K562 (cell line): Measurements from ENCODE around the gene NAT8L. TPM values are rescaled to one million over a fixed set of nuclear protein-coding genes. Genes with fewer than 3 reads are reported as not detected.

ENCODE experiments used
- ATAC-seq: fragments of 200-7000 bp; cut with Tn5 transposase; 3 replicates; pipeline ENCODE4 v1.9.1; 2020; ENCODE audit warnings: moderate library complexity
- BruUV-seq: library from RNA; stranded (reverse); fragments of 400-500 nt; replicated peaks from 2 replicates; lab custom pipeline; 2021; lab: Mats Ljungman, UMichigan
- CTCF ChIA-PET: fragments of 300-600 bp; formaldehyde crosslinking; extraction: SDS; loops from one replicate; lab custom pipeline; 2021; ENCODE audit warnings: low intra/inter-chr PET ratio; lab: Yijun Ruan, JAX
- POLR2A ChIA-PET: fragments of 300-600, 350-650 bp; sonication (Branson Sonifier 250); formaldehyde crosslinking; extraction: SDS; loops from one replicate; lab custom pipeline; 2021; ENCODE audit warnings: antibody characterized with exemption, inconsistent platforms; lab: Yijun Ruan, JAX
- DNase-seq, 4 experiments: peaks; one replicate each; pipeline versions ENCODE4 v3.0.0 to v3.0.0-alpha.2; 2011 to 2018; ENCODE audit warnings: low spot score in 3 of 4, mixed read lengths in 3 of 4; ENCODE audit errors: extremely low read depth in 1 of 4
- FAIRE-seq: peaks from 2 replicates; lab custom pipeline; 2011; peaks lifted over from hg19 to GRCh38; lab: Jason Lieb, UNC
- H2AFZ ChIP-seq: 2 replicates; pipeline ENCODE4 v1.6.0; 2011; ENCODE audit warnings: low read depth, low read length, control low read depth, inconsistent platforms
- H3K27ac ChIP-seq: fragments of 200-600 bp; 3 replicates; pipeline ENCODE4 v1.8.0; 2011; ENCODE audit warnings: low read depth, mild to moderate bottlenecking, control low read depth, inconsistent platforms, low read length, moderate library complexity, mixed read lengths; ENCODE audit errors: extremely low read depth
- H3K27me3 ChIP-seq, 2 experiments: fragments of 300-600 bp in 1 of 2; 2 replicates in 1 of 2; 3 replicates in 1 of 2; pipeline versions ENCODE4 v1.6.0 to v1.8.0; 2011; ENCODE audit warnings: inconsistent platforms in 2 of 2, low read length in 2 of 2, mild to moderate bottlenecking in 1 of 2, mixed read lengths in 1 of 2, moderate library complexity in 1 of 2; ENCODE audit not compliant: control insufficient read depth in 2 of 2, insufficient read depth in 2 of 2
- H3K36me3 ChIP-seq: fragments of 300-600 bp; 3 replicates; pipeline ENCODE4 v1.8.0; 2011; ENCODE audit warnings: mild to moderate bottlenecking, low read length, inconsistent platforms; ENCODE audit not compliant: control insufficient read depth, insufficient read depth
- H3K4me1 ChIP-seq, 2 experiments: fragments of 200-600 bp in 1 of 2; replicated peaks in 1 of 2; 2 replicates in 1 of 2; 3 replicates in 1 of 2; pipeline versions ENCODE4 v1.5.1 to v1.8.0; 2011; ENCODE audit warnings: inconsistent platforms in 2 of 2, low read length in 2 of 2, mild to moderate bottlenecking in 1 of 2, mixed read lengths in 1 of 2, moderate library complexity in 1 of 2; ENCODE audit not compliant: control insufficient read depth in 2 of 2, insufficient read depth in 2 of 2
- H3K4me2 ChIP-seq: 2 replicates; pipeline ENCODE4 v1.6.1; 2011; ENCODE audit warnings: low read length, control low read depth, inconsistent platforms, mixed read lengths; ENCODE audit not compliant: insufficient read depth
- H3K4me3 ChIP-seq: fragments of 200-600 bp; sonication (generic), shearing (Covaris generic); 2 replicates; pipeline ENCODE4 v1.5.1; 2016; ENCODE audit warnings: control low read depth, inconsistent platforms
- H3K79me2 ChIP-seq: fragments of 200-600 bp; 3 replicates; pipeline ENCODE4 v1.8.0; 2011; ENCODE audit warnings: low read length, inconsistent platforms; ENCODE audit not compliant: control insufficient read depth, insufficient read depth
- H3K9ac ChIP-seq, 2 experiments: 2 replicates each; pipeline versions ENCODE4 v1.6.0 to v1.6.1; 2011; ENCODE audit warnings: low read depth in 2 of 2, low read length in 2 of 2, control low read depth in 1 of 2, inconsistent platforms in 1 of 2, mild to moderate bottlenecking in 1 of 2, mixed read lengths in 1 of 2; ENCODE audit not compliant: insufficient read depth in 1 of 2
- H3K9me1 ChIP-seq: one replicate; pipeline ENCODE4 v1.6.0; 2011; ENCODE audit warnings: inconsistent platforms, mild to moderate bottlenecking, low read length, moderate library complexity; ENCODE audit not compliant: control insufficient read depth, insufficient read depth
- H3K9me3 ChIP-seq: replicated peaks from 2 replicates; pipeline ENCODE4 v1.5.1; 2011; ENCODE audit warnings: low read depth, low read length, inconsistent platforms; ENCODE audit not compliant: control insufficient read depth, insufficient read depth
- H4K20me1 ChIP-seq: replicated peaks from 2 replicates; pipeline ENCODE4 v1.6.1; 2011; ENCODE audit warnings: low read length, inconsistent platforms, mixed read lengths; ENCODE audit not compliant: control insufficient read depth, insufficient read depth
- ATF2 ChIP-seq: sonication (generic); formaldehyde crosslinking; IDR thresholded peaks from 2 replicates; pipeline ENCODE4 v1.8.1; 2022; ENCODE audit warnings: missing genetic modification reagents
- CREM ChIP-seq: IDR thresholded peaks from 2 replicates; pipeline ENCODE4 v1.6.1; 2014; ENCODE audit warnings: antibody characterized with exemption, low read depth
- MIER1 ChIP-seq: fragments of 450-650 bp; IDR thresholded peaks from 2 replicates; pipeline ENCODE4 v1.6.1; 2016; ENCODE audit warnings: antibody characterized with exemption, mild to moderate bottlenecking, low read depth
- SRSF7 ChIP-seq: fragments of 200-400 bp; formaldehyde crosslinking; optimal IDR thresholded peaks from 2 replicates; pipeline ENCODE3; 2017; ENCODE audit warnings: mild to moderate bottlenecking, low read depth, low read length
- ZC3H11A ChIP-seq: IDR thresholded peaks from 2 replicates; pipeline ENCODE4 v1.6.1; 2012; ENCODE audit warnings: low read depth, low read length, improper control_type of control experiment
- ZNF274 ChIP-seq: IDR thresholded peaks from 2 replicates; pipeline ENCODE4 v1.6.1; 2011; ENCODE audit warnings: low read depth, mild to moderate bottlenecking, low read length, moderate library complexity, borderline replicate concordance
- WGBS: fragments of 100-300 bp; shearing (Covaris generic); methylation state at CpG from one replicate; pipeline ENCODE4 v1.1.6; 2016; ENCODE audit warnings: low coverage, mixed read lengths; ENCODE audit not compliant: insufficient coverage; ENCODE audit errors: missing lambda C conversion rate; 5-methylcytosine and 5-hydroxymethylcytosine counted together
- in situ Hi-C: fragments of 300-500 bp; cut with MboI; formaldehyde crosslinking; loops from 4 replicates; pipeline ENCODE4 v1.15.0; 2018; ENCODE audit warnings: inconsistent platforms, mixed read lengths
- intact Hi-C: fragments of 100-400 bp; cut with micrococcal nuclease; formaldehyde crosslinking; loops from 2 replicates; pipeline ENCODE4 v1.14.2; 2022
- polyA plus RNA-seq, 8 experiments: library from polyadenylated mRNA; depleted of rRNA in 4 of 8; stranded (reverse) in 5 of 8; unstranded in 3 of 8; fragments of >200 nt; fragmentation: Nextera tagmentation in 2 of 8; fragmentation: Illumina TruSeq in 1 of 8; extraction: Ambion mirVana in 2 of 8; extraction: Trizol in 1 of 8; gene quantifications; 2 replicates each; pipeline versions ENCODE4 v1.2.1 to v1.2.3, GENCODE V29; 2011 to 2014; ENCODE audit warnings: inconsistent platforms in 1 of 8, missing spikeins in 1 of 8
- total RNA-seq, 7 experiments: library from RNA; depleted of rRNA in 6 of 7; stranded (reverse); fragments of >200 nt in 6 of 7; fragmentation: Illumina TruSeq in 2 of 7; extraction: Trizol in 2 of 7; gene quantifications; 2 replicates each; pipeline versions ENCODE4 v1.2.1 to v1.2.3, GENCODE V29; 2011 to 2021; ENCODE audit warnings: low replicate concordance in 1 of 7

Gene NAT8L
- total and polyA plus RNA-seq, 9 of the 15 experiments (the other 6 are each of a cell fraction or from before 2014, with no cell fraction given) = 0.06 to 11.0 (median 1.5) TPM

GRCh38 chr4:2077537-2078460, 18.7 kb downstream of the NAT8L start:
- H3K9ac ChIP-seq = no peak overlapping the region
- no peaks in the 10 kb centered on the region for H3K36me3 ChIP-seq
- H3K4me1 ChIP-seq = peaks cover 0 to 37% of the 10 kb centered on the region in 2 experiments; a peak in 3 of 5 replicates
- H3K27me3 ChIP-seq = peaks cover 6 to 41% of the 10 kb centered on the region in 2 experiments; a peak in 4 of 5 replicates
- TF ChIP-seq CREM (no peak), ZNF274 (no peak), ZC3H11A (no peak), SRSF7 (no peak), MIER1 (no peak), ATF2 (no peak)
- CTCF ChIA-PET = no interaction called here
- intact Hi-C loops (no loop called here), in situ Hi-C loops (no loop called here)
- no peak overlapping the region for H3K4me2 ChIP-seq
- ATAC-seq = no peak
- FAIRE-seq = no peak
- BruUV-seq = no TSS peak
- no peak for DNase-seq
- H2AFZ ChIP-seq = no peak overlapping the region
- H4K20me1 ChIP-seq = no peaks in the 10 kb centered on the region
- no peaks in the 10 kb centered on the region for H3K9me1 ChIP-seq
- H3K79me2 ChIP-seq = no peaks in the 10 kb centered on the region
- POLR2A ChIA-PET = interaction anchor here (0.7 kb wide), 1 partner anchor 66 kb away, joined by 3 read pairs; no protein-coding TSS in a partner anchor
- no peak overlapping the region for H3K27ac ChIP-seq
- H3K4me3 ChIP-seq = no peak overlapping the region
- WGBS = 19% methylated on average over 17 of the region's 17 CpGs
- H3K9me3 ChIP-seq = no peaks in the 10 kb centered on the region
